MCF 10A (cell line): ENCODE results near the gene SCN4B. TPM values are rescaled to one million over a fixed set of nuclear protein-coding genes. Genes with fewer than 3 reads are reported as not detected.

Experiments used
- BruUV-seq: library from RNA; stranded (reverse); fragments of 400-500 nt; replicated peaks from 2 replicates; lab custom pipeline; 2021; lab: Mats Ljungman, UMichigan
- CTCF ChIA-PET: fragments of 300-600 bp; sonication (Branson Sonifier 250); formaldehyde crosslinking; extraction: SDS; loops from one replicate; lab custom pipeline; 2021; ENCODE audit warnings: antibody characterized with exemption, inconsistent platforms; lab: Yijun Ruan, JAX
- POLR2A ChIA-PET: fragments of 300-600, 350-650 bp; sonication (Branson Sonifier 250); formaldehyde crosslinking; extraction: SDS; loops from one replicate; lab custom pipeline; 2020; ENCODE audit warnings: antibody characterized with exemption, inconsistent platforms; lab: Yijun Ruan, JAX
- DNase-seq: peaks from one replicate; pipeline ENCODE4 v3.0.0-alpha.2; 2018; ENCODE audit not compliant: unreplicated experiment
- H3K27ac Mint-ChIP-seq: one replicate; pipeline ENCODE4 v1.8.0; 2022; ENCODE audit warnings: mild to moderate bottlenecking, low read depth, mixed read lengths; ENCODE audit not compliant: unreplicated experiment
- H3K27me3 Mint-ChIP-seq: one replicate; pipeline ENCODE4 v1.8.0; 2022; ENCODE audit warnings: mixed read lengths; ENCODE audit not compliant: insufficient read depth, unreplicated experiment
- H3K36me3 Mint-ChIP-seq: one replicate; pipeline ENCODE4 v1.8.0; 2022; ENCODE audit warnings: mild to moderate bottlenecking, moderate library complexity, mixed read lengths; ENCODE audit not compliant: insufficient read depth, unreplicated experiment
- H3K4me1 Mint-ChIP-seq: one replicate; pipeline ENCODE4 v1.8.0; 2022; ENCODE audit warnings: mixed read lengths; ENCODE audit not compliant: insufficient read depth, unreplicated experiment
- H3K4me3 Mint-ChIP-seq: one replicate; pipeline ENCODE4 v1.8.0; 2022; ENCODE audit warnings: mild to moderate bottlenecking, moderate library complexity, mixed read lengths; ENCODE audit not compliant: unreplicated experiment
- H3K9me3 Mint-ChIP-seq: one replicate; pipeline ENCODE4 v1.8.0; 2022; ENCODE audit warnings: mixed read lengths; ENCODE audit not compliant: unreplicated experiment
- CTCF ChIP-seq: fragments of 200-600 bp; IDR thresholded peaks from one replicate; pipeline ENCODE4 v1.8.0; 2022; ENCODE audit warnings: antibody characterized with exemption, mild to moderate bottlenecking; ENCODE audit not compliant: unreplicated experiment
- intact Hi-C: fragments of 100-400 bp; cut with micrococcal nuclease; formaldehyde crosslinking; loops from 2 replicates; pipeline ENCODE4 v1.14.1; 2022
- total RNA-seq: library from RNA; stranded (reverse); gene quantifications from 2 replicates; pipeline ENCODE4 v1.2.3, GENCODE V29; 2022

Gene SCN4B
- total RNA-seq, 1 experiment from 2014 or later: not detected

- peak; percentile 45 for DNase-seq
- BruUV-seq: no TSS peak
- intact Hi-C loops: no loop called here
- POLR2A ChIA-PET: no interaction called here
- no peaks in the 10 kb centered on the region for H3K4me1 Mint-ChIP-seq
- H3K27me3 Mint-ChIP-seq: peaks cover 17% of the 10 kb centered on the region
- CTCF ChIA-PET: no interaction called here
- no peaks in the 10 kb centered on the region for H3K36me3 Mint-ChIP-seq
- H3K4me3 Mint-ChIP-seq: no peak overlapping the region
- no peaks in the 10 kb centered on the region for H3K9me3 Mint-ChIP-seq
- no peak overlapping the region for H3K27ac Mint-ChIP-seq
- no peak for TF ChIP-seq CTCF
These were observed 68.4 kb downstream of the SCN4B start for GRCh38 chr11:118084247-118084646.

Other genes with a start within 250 kb of the SCN4B start
- not detected in 2 replicates for gene TMPRSS13, start 223.4 kb downstream of the SCN4B start, total RNA-seq
- gene IL10RA, start 166.4 kb downstream of the SCN4B start, total RNA-seq: not detected in 2 replicates
- gene TMPRSS4, start 75.7 kb downstream of the SCN4B start, total RNA-seq: not detected in 2 replicates
- gene SMIM35, start 65.9 kb downstream of the SCN4B start, total RNA-seq: not detected in 2 replicates
- gene SCN2B, start 23.8 kb upstream of the SCN4B start, total RNA-seq: not detected in 2 replicates
- 0.10 TPM in 1 of 2 replicates, not detected in the other for gene JAML, start 72.2 kb upstream of the SCN4B start, total RNA-seq
- 11.9 and 17.7 TPM in 2 replicates for gene MPZL3, start 99.5 kb upstream of the SCN4B start, total RNA-seq
- gene MPZL2, start 111.5 kb upstream of the SCN4B start, total RNA-seq: 7.0 and 13.7 TPM in 2 replicates
- not detected in 2 replicates for gene CD3E, start 151.9 kb upstream of the SCN4B start, total RNA-seq
- gene CD3D, start 189.9 kb upstream of the SCN4B start, total RNA-seq: not detected in 2 replicates
- not detected in 2 replicates for gene CD3G, start 191.5 kb upstream of the SCN4B start, total RNA-seq
- 41.0 and 47.7 TPM in 2 replicates for gene UBE4A, start 206.8 kb upstream of the SCN4B start, total RNA-seq
- gene ATP5MG, start 248.8 kb upstream of the SCN4B start, total RNA-seq: 197 and 210 TPM in 2 replicates